Adrenal gland (tissue), 12 donors: ENCODE measurements around the gene SIRPA. TPM values are rescaled to one million over a fixed set of nuclear protein-coding genes. Genes with fewer than 3 reads are reported as not detected.

Source experiments
- DNase-seq, 7 donors: peaks; one replicate each; pipeline ENCODE4 v3.0.0-alpha.2; 2019 to 2020
- H3K27ac ChIP-seq, 5 donors: fragments of 200-600 bp; sonication (generic) in 4 of 5; 1 replicate in 3 of 5; 2 replicates in 2 of 5; pipeline versions ENCODE4 v1.5.1 to v1.8.0; 2016 to 2020; ENCODE audit warnings: mild to moderate bottlenecking in 1 of 5
- H3K27me3 ChIP-seq: fragments of 200-600 bp; 2 replicates; pipeline ENCODE4 v1.8.0; 2021
- H3K36me3 ChIP-seq, 2 donors: fragments of 200-600 bp; replicated peaks in 1 of 2; 1 replicate in 1 of 2; 2 replicates in 1 of 2; pipeline versions ENCODE4 v1.5.1 to v1.8.0; 2018 to 2022
- H3K4me1 ChIP-seq, 2 donors: fragments of 200-600 bp; replicated peaks in 1 of 2; 1 replicate in 1 of 2; 2 replicates in 1 of 2; pipeline versions ENCODE4 v1.5.1 to v1.8.0; 2018 to 2021
- H3K4me3 ChIP-seq, 4 donors: fragments of 200-600 bp; sonication (generic) in 3 of 4; one replicate each; pipeline ENCODE4 v1.5.1; 2016 to 2018
- H3K9me3 ChIP-seq, 3 donors: fragments of 200-600 bp; sonication (generic) in 1 of 3; replicated peaks in 1 of 3; 1 replicate in 2 of 3; 2 replicates in 1 of 3; pipeline versions ENCODE4 v1.5.1 to v1.8.0; 2016 to 2021
- CTCF ChIP-seq, 6 experiments: fragments of 450-650 bp in 4 of 6; fragments of 200-600 bp in 2 of 6; sonication (generic) in 1 of 6; IDR thresholded peaks; 1 replicate in 5 of 6; 2 replicates in 1 of 6; pipeline versions ENCODE4 v1.5.1 to v1.8.0; 2016 to 2021; ENCODE audit warnings: antibody characterized with exemption in 6 of 6, mild to moderate bottlenecking in 2 of 6, moderate library complexity in 1 of 6
- POLR2A ChIP-seq, 2 donors: fragments of 450-650 bp; IDR thresholded peaks; one replicate each; pipeline ENCODE4 v1.6.1; 2017; ENCODE audit warnings: antibody characterized with exemption in 2 of 2, mild to moderate bottlenecking in 2 of 2, moderate library complexity in 1 of 2
- WGBS, 4 donors: extraction: QIAGEN DNeasy Blood & Tissue Kit in 2 of 4; methylation state at CpG; one replicate each; pipeline versions ENCODE4 v1.1.5 to v1.1.7; 2013 to 2017; 5-methylcytosine and 5-hydroxymethylcytosine counted together
- intact Hi-C, 2 donors: fragments of 100-400 bp; cut with DNase I; formaldehyde crosslinking; loops; one replicate each; pipeline versions ENCODE4 v1.14.1 to v1.15.0; 2022 to 2023
- polyA plus RNA-seq, 3 donors: library from polyadenylated mRNA; stranded (reverse); fragments of 200-250 nt in 2 of 3; fragments of 350-450 nt in 1 of 3; fragmentation: Illumina TruSeq in 1 of 3; extraction: RNeasy Lipid Tissue Mini Kit (QIAGEN cat#74804) in 1 of 3; gene quantifications; one replicate each; pipeline ENCODE4 v1.2.3, GENCODE V29; 2013 to 2014
- total RNA-seq, 9 donors: library from RNA; depleted of rRNA in 4 of 9; stranded (reverse); fragments of >200 nt in 4 of 9; fragments of 120-200 nt in 1 of 9; fragmentation: NEBNext Ultra II Directional in 1 of 9; extraction: Animal tissue kit (Norgen Biotek cat#: 25700) in 1 of 9; gene quantifications; one replicate each; pipeline versions ENCODE4 v1.1.0 to v1.2.4, GENCODE V29; 2013 to 2023
- donor health status: healthy with polysubstance abuse.
- donor health status: Bipolar disorder and iron deficiency.
- donor health status: DM: yes; HTN: yes; CAD: no.
- donor health status: DM: no; HTN: no; CAD: no.
- donor health status: DM: no; HTN: no; CAD: no.
- donor health status: DM: yes; HTN: yes; CAD: no.

Gene SIRPA
- total and polyA plus RNA-seq, 12 donors = 22.2 to 102 (median 71.1) TPM

- peak; percentile 62 to 93 (median 88) for DNase-seq
- 36 to 41% (median 41%) methylated on average over 18 to 19 of the region's 19 CpGs for WGBS, 4 donors
- H3K36me3 ChIP-seq = no peaks in the 10 kb centered on the region
- H3K4me3 ChIP-seq = no peak overlapping the region
- peak in 1 of 2 donors; percentile 32 for TF ChIP-seq POLR2A (IDR thresholded peaks at IDR 0.05)
- no peak for TF ChIP-seq CTCF (IDR thresholded peaks at IDR 0.05)
- H3K27ac ChIP-seq = peak overlapping the region; percentile 64 to 94 (median 84)
- no peaks in the 10 kb centered on the region for H3K9me3 ChIP-seq
- H3K27me3 ChIP-seq = no peaks in the 10 kb centered on the region
- intact Hi-C loops = no loop called here
- H3K4me1 ChIP-seq = peaks cover 26 to 37% of the 10 kb centered on the region in 2 donors
Observed at GRCh38 chr20:1934721-1935573, 39.7 kb downstream of the SIRPA start.

GRCh38 chr20:1935696-1936366 lies 40.6 kb downstream of the SIRPA start:
- intact Hi-C loops = no loop called here

GRCh38 chr20:1937316-1937976 lies 42.2 kb downstream of the SIRPA start:
- 88 to 92% (median 89%) methylated on average over 20 to 25 of the region's 25 CpGs for WGBS, 4 donors
- peak in 1 of 7 donors; percentile 18 for DNase-seq
- intact Hi-C loops = no loop called here
- Histone ChIP-seq H3K4me3 (no peak overlapping the region), H3K27me3 (no peaks in the 10 kb centered on the region), H3K9me3 (no peaks in the 10 kb centered on the region), H3K27ac (peak overlapping the region in 1 of 5 donors; percentile 4), H3K36me3 (no peaks in the 10 kb centered on the region), H3K4me1 (peaks cover 35 to 55% of the 10 kb centered on the region in 2 donors)
- no peak for TF ChIP-seq POLR2A (IDR thresholded peaks at IDR 0.05)
- TF ChIP-seq CTCF (IDR thresholded peaks at IDR 0.05) = no peak

More at GRCh38 chr20:1935696-1936366, 40.6 kb downstream of the SIRPA start:
- H3K4me1 ChIP-seq = peaks cover 26 to 40% of the 10 kb centered on the region in 2 donors
- no peaks in the 10 kb centered on the region for H3K27me3 ChIP-seq
- H3K9me3 ChIP-seq = no peaks in the 10 kb centered on the region
- WGBS, 4 donors = 53 to 65% (median 55%) methylated on average over 15 of the region's 15 CpGs
- H3K4me3 ChIP-seq = no peak overlapping the region
- DNase-seq = peak; percentile 85 to 93 (median 89)
- peak overlapping the region; percentile 64 to 94 (median 84) for H3K27ac ChIP-seq
- TF ChIP-seq CTCF (IDR thresholded peaks at IDR 0.05) (no peak), POLR2A (IDR thresholded peaks at IDR 0.05) (no peak)
- H3K36me3 ChIP-seq = no peaks in the 10 kb centered on the region
